Coronary artery (tissue), 2 donors: ENCODE data around the gene GET3.
"Not testable (repeated sequence)": the region's sequence is repeated elsewhere in the genome, so short reads cannot be mapped to it uniquely, and the experiment has no call there.

ENCODE experiments used
- DNase-seq: peaks from one replicate; pipeline ENCODE4 v3.0.0-alpha.2; 2017; ENCODE audit warnings: low spot score
- H3K27ac ChIP-seq, 2 donors: fragments of 200-600 bp; sonication (generic); one replicate each; pipeline ENCODE4 v1.5.1; 2016 to 2019
- H3K4me3 ChIP-seq: fragments of 200-600 bp; sonication (generic); 2 replicates; pipeline ENCODE4 v1.5.1; 2016; ENCODE audit warnings: mild to moderate bottlenecking, moderate library complexity
- TF ChIP-seq, protein P1 (sequence below): fragments of 200-600 bp; sonication (generic); IDR thresholded peaks from one replicate; pipeline ENCODE4 v1.5.1; 2019; ENCODE audit warnings: antibody characterized with exemption

Gene GET3

DNA sequence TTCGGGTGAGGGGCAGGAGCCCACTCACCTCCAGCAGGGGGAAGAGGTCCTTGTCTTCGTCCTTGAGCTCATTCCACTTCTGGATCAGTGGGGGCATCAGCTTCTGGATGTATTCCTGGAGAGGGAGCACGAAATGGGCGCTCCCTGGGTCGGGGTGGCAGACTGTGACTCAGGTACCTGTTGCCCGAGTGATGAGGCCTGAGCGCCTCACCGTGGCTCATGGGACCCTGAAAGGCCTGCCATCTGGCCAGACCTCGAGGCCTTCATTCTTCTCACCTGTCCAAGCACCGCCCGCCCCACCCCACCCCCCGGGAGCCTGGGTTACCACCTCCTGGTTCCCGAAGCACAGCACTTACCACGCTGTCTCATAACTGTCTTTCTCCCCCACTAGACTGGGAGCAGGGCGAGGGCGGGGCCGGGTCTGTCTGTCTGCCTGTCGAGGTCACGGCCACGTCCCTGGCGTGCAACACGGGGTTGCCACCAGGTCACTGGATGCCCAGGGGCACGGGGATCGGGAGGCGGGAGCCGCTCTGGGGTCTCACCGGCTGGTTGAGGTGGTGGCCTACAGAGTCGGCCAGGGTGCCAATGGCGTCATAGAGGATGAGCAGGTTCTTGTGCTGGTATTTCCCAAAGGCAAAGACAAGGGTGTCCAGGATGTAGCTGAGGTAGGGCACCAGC is 31.5 kb upstream of the GET3 start:
- no peak overlapping the region for H3K4me3 ChIP-seq
- DNase-seq: no peak
- TF ChIP-seq, protein P1, sequence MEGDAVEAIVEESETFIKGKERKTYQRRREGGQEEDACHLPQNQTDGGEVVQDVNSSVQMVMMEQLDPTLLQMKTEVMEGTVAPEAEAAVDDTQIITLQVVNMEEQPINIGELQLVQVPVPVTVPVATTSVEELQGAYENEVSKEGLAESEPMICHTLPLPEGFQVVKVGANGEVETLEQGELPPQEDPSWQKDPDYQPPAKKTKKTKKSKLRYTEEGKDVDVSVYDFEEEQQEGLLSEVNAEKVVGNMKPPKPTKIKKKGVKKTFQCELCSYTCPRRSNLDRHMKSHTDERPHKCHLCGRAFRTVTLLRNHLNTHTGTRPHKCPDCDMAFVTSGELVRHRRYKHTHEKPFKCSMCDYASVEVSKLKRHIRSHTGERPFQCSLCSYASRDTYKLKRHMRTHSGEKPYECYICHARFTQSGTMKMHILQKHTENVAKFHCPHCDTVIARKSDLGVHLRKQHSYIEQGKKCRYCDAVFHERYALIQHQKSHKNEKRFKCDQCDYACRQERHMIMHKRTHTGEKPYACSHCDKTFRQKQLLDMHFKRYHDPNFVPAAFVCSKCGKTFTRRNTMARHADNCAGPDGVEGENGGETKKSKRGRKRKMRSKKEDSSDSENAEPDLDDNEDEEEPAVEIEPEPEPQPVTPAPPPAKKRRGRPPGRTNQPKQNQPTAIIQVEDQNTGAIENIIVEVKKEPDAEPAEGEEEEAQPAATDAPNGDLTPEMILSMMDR: no peak

DNA sequence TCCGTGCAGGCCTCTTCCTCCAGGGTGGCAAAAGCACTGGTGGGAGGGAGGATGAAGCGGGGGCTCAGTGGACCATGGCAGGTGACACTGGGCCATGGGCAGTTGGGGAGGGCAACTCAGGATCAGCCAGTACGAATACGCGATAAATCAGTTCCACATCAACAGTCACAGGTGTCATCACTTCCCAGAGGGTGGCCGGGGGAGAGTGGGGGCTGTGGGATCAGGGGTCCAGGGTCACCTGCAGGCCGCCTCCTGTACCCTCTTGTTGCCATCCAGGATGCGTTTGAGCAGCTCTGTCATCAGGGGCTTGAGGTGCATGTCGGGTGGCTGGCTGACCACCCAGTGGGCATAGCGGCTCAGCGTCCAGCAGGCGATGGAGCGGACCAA is 31.0 kb upstream of the GET3 start:
- H3K4me3 ChIP-seq: no peak overlapping the region
- TF ChIP-seq, protein P1: no peak
- no peak for DNase-seq
- H3K27ac ChIP-seq: no peak overlapping the region

More for the DNA sequence above, 31.5 kb upstream of the GET3 start:
- H3K27ac ChIP-seq: no peak overlapping the region

DNA sequence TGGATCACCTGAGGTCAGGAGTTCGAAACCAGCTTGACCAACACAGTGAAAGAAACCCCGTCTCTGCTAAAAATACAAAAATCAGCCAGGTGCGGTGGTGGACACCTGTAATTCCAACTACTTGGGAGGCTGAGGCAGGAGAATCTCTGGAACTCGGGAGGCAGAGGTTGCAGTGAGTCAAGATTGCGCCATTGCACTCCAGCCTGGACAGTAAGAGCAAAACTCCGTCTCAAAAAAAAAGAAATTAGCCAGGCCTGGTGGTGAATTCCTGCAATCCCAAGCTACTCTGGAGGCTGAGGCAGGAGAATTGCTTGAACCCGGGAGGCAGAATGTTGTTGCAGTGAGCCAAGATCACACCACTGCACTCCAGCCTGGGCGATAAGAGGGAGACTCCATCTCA is 28.7 kb upstream of the GET3 start:
- Histone ChIP-seq H3K27ac (no peak overlapping the region), H3K4me3 (no peak overlapping the region)
- TF ChIP-seq, protein P1: no peak
- no peak for DNase-seq

GRCh38 chr19:12711187-12711586 is 26.1 kb upstream of the GET3 start:
- DNase-seq: no peak
- Histone ChIP-seq H3K27ac (no peak overlapping the region), H3K4me3 (no peak overlapping the region)
- TF ChIP-seq, protein P1: no peak

GRCh38 chr19:12712077-12712476 is 25.2 kb upstream of the GET3 start:
- H3K4me3 ChIP-seq, DNase-seq, H3K27ac ChIP-seq: not testable (repeated sequence)

GRCh38 chr19:12713304-12713703 is 24.0 kb upstream of the GET3 start:
- H3K4me3 ChIP-seq, DNase-seq, H3K27ac ChIP-seq: not testable (repeated sequence)

- Histone ChIP-seq H3K4me3 (no peak overlapping the region), H3K27ac (no peak overlapping the region)
- no peak for DNase-seq
- TF ChIP-seq, protein P1: no peak
Measured at GRCh38 chr19:12715102-12715501, 22.2 kb upstream of the GET3 start.

- H3K27ac ChIP-seq: no peak overlapping the region
- no peak for DNase-seq
- TF ChIP-seq, protein P1: no peak
Measured at GRCh38 chr19:12715929-12716328, 21.4 kb upstream of the GET3 start.

More at GRCh38 chr19:12715929-12716328, 21.4 kb upstream of the GET3 start:
- no peak overlapping the region for H3K4me3 ChIP-seq
